Epithelial cell of proximal tubule (primary cell): ENCODE data around the gene EGFL8. TPM values are rescaled to one million over a fixed set of nuclear protein-coding genes. Genes with fewer than 3 reads are reported as not detected.
"Not testable (repeated sequence)": the region's sequence is repeated elsewhere in the genome, so short reads cannot be mapped to it uniquely, and the experiment has no call there.

ENCODE experiments used
- DNase-seq: peaks from one replicate; pipeline ENCODE4 v3.0.0-alpha.2; 2011; ENCODE audit warnings: low read depth
- H3K4me3 ChIP-seq: 2 replicates; pipeline ENCODE4 v1.5.1; 2011; ENCODE audit warnings: low read depth, mild to moderate bottlenecking, low read length
- total RNA-seq: library from RNA; depleted of rRNA; stranded (reverse); fragments of >200 nt; gene quantifications from 2 replicates; pipeline ENCODE4 v1.2.3, GENCODE V29; 2015
- TF ChIP-seq, protein P1 (sequence below): conservative IDR thresholded peaks from 2 replicates; pipeline ENCODE4 v1.5.1; 2012; ENCODE audit warnings: low read depth, mild to moderate bottlenecking, low read length

EGFL8 gene
- total RNA-seq, 1 donor from 2014 or later = 6.5 TPM

DNA sequence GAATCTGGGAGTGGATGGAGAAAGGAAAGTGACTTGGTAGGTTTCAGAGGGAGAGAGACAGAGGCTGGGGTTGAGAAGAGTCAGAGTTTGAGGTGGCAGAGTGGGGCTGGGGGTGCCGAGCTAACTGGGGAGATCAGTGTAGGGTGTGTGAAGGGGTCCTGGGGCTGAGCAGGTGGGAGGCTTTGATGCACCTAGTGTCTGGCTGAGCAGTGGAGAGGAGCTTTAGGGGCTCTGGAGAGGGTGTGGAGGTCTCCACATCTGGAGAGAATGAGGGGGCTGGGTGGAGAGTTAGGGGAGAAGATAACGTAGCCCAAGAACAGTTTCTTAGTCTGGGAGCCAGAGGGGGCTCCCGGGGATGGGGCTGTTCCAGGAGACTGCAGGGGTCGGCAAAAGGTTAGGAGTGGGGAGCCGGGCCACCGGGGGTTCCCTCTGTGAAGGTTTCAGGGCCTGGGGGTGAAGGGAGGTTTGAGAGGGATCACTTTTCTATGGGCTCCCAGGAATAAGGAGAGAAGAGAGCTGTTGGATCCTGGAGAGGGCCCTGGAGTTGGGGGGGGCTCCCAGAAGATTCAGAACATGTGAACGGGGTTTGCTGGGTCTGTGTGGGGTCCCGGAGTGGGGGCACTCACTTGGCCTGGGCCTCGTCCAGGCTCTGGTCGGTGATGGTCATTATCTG, 24.8 kb downstream of the EGFL8 start:
- H3K4me3 ChIP-seq = peak overlapping the region; percentile 82
- DNase-seq = no peak
- TF ChIP-seq, protein P1, sequence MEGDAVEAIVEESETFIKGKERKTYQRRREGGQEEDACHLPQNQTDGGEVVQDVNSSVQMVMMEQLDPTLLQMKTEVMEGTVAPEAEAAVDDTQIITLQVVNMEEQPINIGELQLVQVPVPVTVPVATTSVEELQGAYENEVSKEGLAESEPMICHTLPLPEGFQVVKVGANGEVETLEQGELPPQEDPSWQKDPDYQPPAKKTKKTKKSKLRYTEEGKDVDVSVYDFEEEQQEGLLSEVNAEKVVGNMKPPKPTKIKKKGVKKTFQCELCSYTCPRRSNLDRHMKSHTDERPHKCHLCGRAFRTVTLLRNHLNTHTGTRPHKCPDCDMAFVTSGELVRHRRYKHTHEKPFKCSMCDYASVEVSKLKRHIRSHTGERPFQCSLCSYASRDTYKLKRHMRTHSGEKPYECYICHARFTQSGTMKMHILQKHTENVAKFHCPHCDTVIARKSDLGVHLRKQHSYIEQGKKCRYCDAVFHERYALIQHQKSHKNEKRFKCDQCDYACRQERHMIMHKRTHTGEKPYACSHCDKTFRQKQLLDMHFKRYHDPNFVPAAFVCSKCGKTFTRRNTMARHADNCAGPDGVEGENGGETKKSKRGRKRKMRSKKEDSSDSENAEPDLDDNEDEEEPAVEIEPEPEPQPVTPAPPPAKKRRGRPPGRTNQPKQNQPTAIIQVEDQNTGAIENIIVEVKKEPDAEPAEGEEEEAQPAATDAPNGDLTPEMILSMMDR = no peak

DNA sequence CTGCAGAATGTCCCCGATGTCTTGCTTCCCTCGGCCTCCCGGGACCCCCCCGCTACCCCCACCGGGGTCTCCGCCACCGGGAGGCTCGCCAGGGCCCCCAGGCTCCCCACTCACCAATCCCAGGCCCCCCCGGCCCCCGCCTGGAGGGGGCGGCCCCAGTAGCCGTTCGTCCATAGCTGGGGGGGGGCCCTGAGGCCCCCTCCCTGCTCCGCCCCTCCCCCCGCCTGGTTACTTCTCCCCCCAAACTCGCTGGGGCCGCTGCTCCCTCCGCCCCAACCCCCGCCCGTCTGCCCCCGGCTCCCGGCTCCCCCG, 25.3 kb downstream of the EGFL8 start:
- peak overlapping the region; percentile 82 for H3K4me3 ChIP-seq
- TF ChIP-seq, protein P1 = no peak
- no peak for DNase-seq

DNA sequence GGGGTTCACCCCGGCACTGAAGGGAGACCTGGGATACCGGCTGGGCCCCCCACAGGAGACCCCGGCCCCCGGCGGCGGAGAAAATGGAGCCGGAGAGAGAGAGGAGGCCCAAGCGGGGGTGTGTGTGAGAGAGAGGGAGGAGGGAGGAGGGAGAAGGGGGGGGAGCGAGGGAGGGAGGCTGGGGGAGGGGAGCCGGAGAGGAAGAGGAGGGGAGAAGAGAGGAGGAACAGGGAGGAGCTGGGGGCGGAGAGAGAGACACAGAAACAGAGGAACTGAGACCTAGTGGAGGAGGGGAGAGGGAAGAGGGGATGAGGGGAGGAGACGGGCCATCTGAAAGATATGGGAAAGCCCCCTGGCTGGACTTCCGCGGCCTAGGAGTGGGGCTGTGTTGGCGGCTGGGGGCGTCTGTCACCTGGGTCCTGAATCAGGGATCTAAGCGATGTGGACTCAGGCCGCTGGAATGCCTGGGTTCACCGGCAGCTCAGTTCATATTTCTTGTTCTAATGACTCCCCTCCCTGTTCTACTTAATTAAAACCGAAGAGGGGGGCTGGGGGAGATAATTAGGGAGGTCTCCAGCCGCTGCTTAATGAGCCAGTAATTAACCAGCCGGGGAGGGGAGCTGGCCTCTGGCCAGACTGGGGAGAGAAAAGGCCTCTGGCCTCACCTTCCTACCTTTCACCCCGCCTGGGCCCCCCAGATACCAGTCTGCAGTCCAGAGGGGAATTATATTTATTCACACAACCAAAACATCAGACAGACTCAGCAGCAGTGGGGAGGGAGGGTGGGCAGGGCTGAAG, 25.9 kb downstream of the EGFL8 start, which contains the start of gene PBX2:
Gene PBX2 (minus strand): TSS at position 149 of the 798 bp plus-strand sequence. CDS start 287 bp downstream, outside the sequence.
- H3K4me3 ChIP-seq = peak within 1 kb of the TSS; percentile 82
- TF ChIP-seq, protein P1 = no peak
- DNase-seq = no peak

DNA sequence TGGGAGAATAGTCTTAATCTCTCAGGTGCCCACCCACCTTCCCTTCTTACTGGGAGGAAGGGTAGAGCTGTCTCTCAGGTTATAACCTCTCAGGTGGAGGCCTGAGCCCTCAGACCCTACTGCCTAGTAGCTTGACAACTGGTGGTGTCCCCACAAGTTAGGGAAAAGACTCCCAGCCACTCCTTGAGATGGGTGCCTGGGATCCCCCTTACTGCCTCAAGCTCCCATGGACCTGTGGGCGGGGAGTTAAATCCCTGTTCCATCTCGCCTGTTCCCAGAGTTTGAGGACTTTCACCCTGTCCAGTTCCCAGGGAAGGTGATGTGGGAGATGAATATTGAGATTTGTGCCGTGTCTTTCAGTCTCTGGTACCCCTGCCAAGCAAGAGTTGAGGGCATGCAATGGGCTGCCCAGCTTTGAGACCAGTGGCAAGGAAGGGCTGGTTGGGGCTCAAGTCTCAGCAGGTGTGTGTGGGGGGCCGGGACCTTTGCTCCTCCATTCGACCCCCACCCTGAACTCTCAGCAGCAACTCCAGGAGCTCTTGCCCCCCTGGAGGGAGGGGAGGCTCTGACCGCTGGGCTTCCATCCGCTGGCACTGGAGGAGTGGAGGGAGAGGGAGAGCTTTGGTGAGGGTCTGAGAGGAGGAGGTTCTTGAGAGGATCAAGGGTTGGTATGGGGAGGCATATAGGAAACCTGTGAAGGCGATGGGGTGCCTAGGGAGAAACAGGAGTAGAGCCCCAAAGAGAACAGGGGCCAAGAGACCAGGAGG, 26.7 kb downstream of the EGFL8 start:
- TF ChIP-seq, protein P1 = no peak
- H3K4me3 ChIP-seq = peak overlapping the region; percentile 82
- no peak for DNase-seq

- no peak overlapping the region for H3K4me3 ChIP-seq
- no peak for DNase-seq
- TF ChIP-seq, protein P1 = no peak
These were observed 27.6 kb downstream of the EGFL8 start for GRCh38 chr6:32191696-32192607.

- TF ChIP-seq, protein P1 = no peak
- DNase-seq = no peak
- H3K4me3 ChIP-seq = no peak within 1 kb of the TSS
These were observed 28.2 kb downstream of the EGFL8 start, which contains the start of gene GPSM3 for GRCh38 chr6:32192608-32193039. Gene GPSM3 (minus strand): TSS chr6:32192643. CDS start chr6:32192513, 130 bp downstream.

GRCh38 chr6:32193096-32193495, 28.7 kb downstream of the EGFL8 start:
- not testable (repeated sequence) for H3K4me3 ChIP-seq, DNase-seq
